NCI-H524 treated with DMSO at 0.1 percent for 48 hours (cell line): ENCODE measurements around the gene GABARAPL1.

Source experiments
- DNase-seq: peaks from one replicate; lab custom pipeline; 2025; lab: John Stamatoyannopoulos, UW

Gene GABARAPL1

GRCh38 chr12:10234562-10234961 lies 21.9 kb downstream of the GABARAPL1 start:
- DNase-seq, result no peak

- DNase-seq, result no peak
These were observed 23.3 kb downstream of the GABARAPL1 start for GRCh38 chr12:10235761-10236631.

GRCh38 chr12:10236720-10237119 lies 24.0 kb downstream of the GABARAPL1 start:
- no peak for DNase-seq

GRCh38 chr12:10238526-10238925 lies 25.8 kb downstream of the GABARAPL1 start:
- DNase-seq, result no peak

- DNase-seq, result no peak
These were observed 28.6 kb downstream of the GABARAPL1 start for GRCh38 chr12:10241290-10241689.

- DNase-seq, result no peak
These were observed 29.1 kb downstream of the GABARAPL1 start for GRCh38 chr12:10241727-10242126.

GRCh38 chr12:10242539-10242938 lies 29.9 kb downstream of the GABARAPL1 start:
- no peak for DNase-seq

- DNase-seq, result no peak
These were observed 31.3 kb downstream of the GABARAPL1 start for GRCh38 chr12:10243818-10244520.

GRCh38 chr12:10247436-10248058 lies 34.9 kb downstream of the GABARAPL1 start:
- DNase-seq, result no peak

GRCh38 chr12:10249690-10250455 lies 37.2 kb downstream of the GABARAPL1 start:
- no peak for DNase-seq

- DNase-seq, result no peak
These were observed 39.0 kb downstream of the GABARAPL1 start for GRCh38 chr12:10251669-10252068.

GRCh38 chr12:10252201-10252600 lies 39.5 kb downstream of the GABARAPL1 start:
- no peak for DNase-seq

- no peak for DNase-seq
These were observed 43.4 kb downstream of the GABARAPL1 start for GRCh38 chr12:10256064-10256463.

GRCh38 chr12:10260927-10261326 lies 48.2 kb downstream of the GABARAPL1 start:
- no peak for DNase-seq

- DNase-seq, result no peak
These were observed 55.4 kb downstream of the GABARAPL1 start for GRCh38 chr12:10268037-10268436.

GRCh38 chr12:10272467-10272866 lies 59.8 kb downstream of the GABARAPL1 start:
- no peak for DNase-seq
